B cell (primary cell): ENCODE results near the gene CPSF6. TPM values are rescaled to one million over a fixed set of nuclear protein-coding genes. Genes with fewer than 3 reads are reported as not detected.

Experiments used
- ATAC-seq: fragments of 200-7000 bp; cut with Tn5 transposase; one replicate; pipeline ENCODE4 v1.10.0; 2021; ENCODE audit warnings: low read depth, mild to moderate bottlenecking, moderate number of reproducible peaks, moderate library complexity
- CTCF ChIA-PET: fragments of 350-600 bp; sonication (Branson Sonifier 250); formaldehyde crosslinking; loops from one replicate; lab custom pipeline; 2021; ENCODE audit warnings: antibody characterized with exemption, inconsistent platforms; lab: Charles Lee
- POLR2A ChIA-PET: fragments of 350-600 bp; sonication (Branson Sonifier 250); formaldehyde crosslinking; loops from one replicate; lab custom pipeline; 2021; ENCODE audit warnings: antibody characterized with exemption; lab: Charles Lee
- DNase-seq: peaks from one replicate; pipeline ENCODE4 v3.0.0; 2013
- H2AFZ ChIP-seq: 2 replicates; pipeline ENCODE4 v1.6.1; 2012; ENCODE audit warnings: mild to moderate bottlenecking, low read depth, low read length; ENCODE audit not compliant: insufficient read depth, poor library complexity, severe bottlenecking
- H3K27ac ChIP-seq, 2 donors: 1 replicate in 1 of 2; 2 replicates in 1 of 2; pipeline ENCODE4 v1.5.1; 2012 to 2013; ENCODE audit warnings: low read length in 2 of 2, mild to moderate bottlenecking in 2 of 2, moderate library complexity in 1 of 2
- H3K27me3 ChIP-seq, 4 experiments: fragments of 200-600 bp in 1 of 4; sonication (generic) in 1 of 4; replicated peaks in 1 of 4; 1 replicate in 2 of 4; 2 replicates in 2 of 4; pipeline versions ENCODE4 v1.6.1 to v1.7.0; 2013 to 2016; ENCODE audit warnings: low read length in 3 of 4, mild to moderate bottlenecking in 2 of 4, mixed read lengths in 1 of 4, moderate library complexity in 1 of 4; ENCODE audit not compliant: insufficient read depth in 4 of 4, control insufficient read depth in 3 of 4; ENCODE audit errors: control extremely low read depth in 1 of 4
- H3K36me3 ChIP-seq, 2 experiments: replicated peaks in 1 of 2; 1 replicate in 1 of 2; 2 replicates in 1 of 2; pipeline versions ENCODE4 v1.6.1 to v1.7.1; 2013; ENCODE audit warnings: low read length in 1 of 2; ENCODE audit not compliant: insufficient read depth in 2 of 2, control insufficient read depth in 1 of 2; ENCODE audit errors: control extremely low read depth in 1 of 2, extremely low read depth in 1 of 2
- H3K4me1 ChIP-seq, 2 donors: fragments of 200-600 bp in 1 of 2; sonication (generic) in 1 of 2; 1 replicate in 1 of 2; 2 replicates in 1 of 2; pipeline versions ENCODE4 v1.5.1 to v1.6.1; 2013 to 2017; ENCODE audit warnings: low read length in 2 of 2; ENCODE audit not compliant: control insufficient read depth in 2 of 2, insufficient read depth in 2 of 2
- H3K4me2 ChIP-seq: replicated peaks from 2 replicates; pipeline ENCODE3; 2012; ENCODE audit warnings: mild to moderate bottlenecking, low read depth, low read length; ENCODE audit not compliant: poor library complexity, severe bottlenecking
- H3K4me3 ChIP-seq, 5 experiments: fragments of 200-600 bp in 1 of 5; sonication (generic) in 1 of 5; 1 replicate in 3 of 5; 2 replicates in 2 of 5; pipeline versions ENCODE4 v1.5.1 to v1.7.0; 2011 to 2016; ENCODE audit warnings: low read length in 4 of 5, mild to moderate bottlenecking in 4 of 5, low read depth in 2 of 5, control low read depth in 1 of 5, moderate library complexity in 1 of 5; ENCODE audit not compliant: insufficient read depth in 1 of 5; ENCODE audit errors: control extremely low read depth in 1 of 5, extremely low read depth in 1 of 5
- H3K79me2 ChIP-seq: fragments of 200-600 bp; sonication (generic); one replicate; pipeline ENCODE4 v1.6.0; 2016; ENCODE audit warnings: low read length; ENCODE audit not compliant: control insufficient read depth, insufficient read depth
- H3K9ac ChIP-seq: fragments of 200-600 bp; sonication (generic); 2 replicates; pipeline ENCODE4 v1.6.1; 2017; ENCODE audit warnings: mild to moderate bottlenecking, low read length, moderate library complexity
- H3K9me3 ChIP-seq, 3 donors: one replicate each; pipeline versions ENCODE4 v1.6.1 to v1.7.1; 2013; ENCODE audit warnings: low read length in 2 of 3; ENCODE audit not compliant: control insufficient read depth in 2 of 3, insufficient read depth in 1 of 3; ENCODE audit errors: control extremely low read depth in 1 of 3
- H4K20me1 ChIP-seq: 2 replicates; pipeline ENCODE4 v1.6.0; 2012; ENCODE audit warnings: mild to moderate bottlenecking, low read length; ENCODE audit not compliant: insufficient read depth, control insufficient read depth, poor library complexity, severe bottlenecking
- H3K27ac Mint-ChIP-seq: one replicate; pipeline ENCODE4 v1.8.0; 2021; ENCODE audit warnings: mixed read lengths
- H3K27me3 Mint-ChIP-seq: one replicate; pipeline ENCODE4 v1.8.0; 2021; ENCODE audit warnings: mixed read lengths
- H3K4me1 Mint-ChIP-seq: one replicate; pipeline ENCODE4 v1.8.0; 2021; ENCODE audit warnings: mixed read lengths
- H3K4me3 Mint-ChIP-seq: one replicate; pipeline ENCODE4 v1.8.0; 2021; ENCODE audit warnings: mixed read lengths
- H3K9me3 Mint-ChIP-seq: one replicate; pipeline ENCODE4 v1.8.0; 2022; ENCODE audit warnings: mixed read lengths; ENCODE audit not compliant: insufficient read depth
- EZH2 ChIP-seq: IDR thresholded peaks from 2 replicates; pipeline ENCODE4 v1.6.1; 2012; ENCODE audit warnings: borderline replicate concordance, low read depth, mild to moderate bottlenecking, moderate library complexity, low read length; ENCODE audit not compliant: insufficient read depth, poor library complexity, severe bottlenecking
- WGBS: methylation state at CpG from one replicate; pipeline ENCODE4 v1.1.5; 2013; ENCODE audit warnings: missing lambda C conversion rate; ENCODE audit not compliant: insufficient coverage; 5-methylcytosine and 5-hydroxymethylcytosine counted together
- intact Hi-C: fragments of 100-400 bp; cut with micrococcal nuclease; formaldehyde crosslinking; loops from one replicate; pipeline ENCODE4 v1.10.0; 2022
- polyA plus RNA-seq: library from polyadenylated mRNA; depleted of rRNA; stranded (reverse); fragments of >200 nt; gene quantifications from 2 replicates; pipeline ENCODE4 v1.2.3, GENCODE V29; 2012
- total RNA-seq, 2 donors: library from RNA; stranded (reverse); fragments of 120-200 nt in 1 of 2; gene quantifications; 1 replicate in 1 of 2; 2 replicates in 1 of 2; pipeline versions ENCODE4 v1.2.3 to v1.2.4, GENCODE V29; 2013 to 2022
- TF ChIP-seq, protein P1 (sequence below): fragments of 200-600 bp; IDR thresholded peaks from one replicate; pipeline ENCODE4 v1.8.0; 2022; ENCODE audit warnings: antibody characterized with exemption, mild to moderate bottlenecking

The CPSF6 gene
- total and polyA plus RNA-seq, 2 donors (not counting 1 experiment from before 2014, with no cell fraction given), result 22.3 to 108 TPM

DNA sequence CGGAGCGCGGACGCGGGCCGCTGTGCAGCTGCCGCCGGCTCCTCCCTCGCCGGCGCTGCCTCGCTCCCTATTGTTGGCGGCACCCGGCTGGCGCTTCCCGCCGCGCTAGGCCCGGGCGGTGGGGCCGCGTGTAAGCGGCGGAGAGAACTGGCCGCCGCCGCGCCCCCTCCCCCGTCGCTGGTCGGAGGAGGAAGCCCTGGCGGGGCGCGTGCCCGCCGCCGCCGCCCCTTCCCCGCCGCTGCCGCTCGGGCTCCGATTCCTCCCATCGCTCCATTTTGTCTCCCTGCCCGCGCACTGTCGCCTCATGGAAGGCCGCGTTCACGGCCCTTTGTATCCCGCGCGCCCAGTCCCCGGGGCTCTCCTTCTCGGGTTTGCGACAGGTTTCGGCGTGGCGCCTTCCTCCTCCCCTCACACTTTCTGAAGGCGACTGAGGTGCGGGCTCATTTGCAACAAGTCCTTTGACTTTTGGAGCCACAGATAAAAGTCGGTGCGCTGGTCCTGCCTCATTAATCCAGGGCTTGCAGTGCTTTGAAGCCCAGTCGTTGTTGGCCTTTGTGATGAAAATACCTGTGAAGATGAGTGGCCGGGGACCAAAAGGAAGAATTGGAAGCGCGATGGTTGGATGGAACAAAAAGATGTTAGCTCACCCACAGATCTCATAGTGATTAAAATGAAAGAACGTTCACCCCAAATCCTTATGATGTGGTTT lies 707 bp downstream of the CPSF6 start:
- CTCF ChIA-PET, result interaction anchor here (1.5 to 3.7 kb wide), 2 partner anchors 12 to 331 kb away, joined by 3 to 18 read pairs; no protein-coding TSS in a partner anchor
- peaks cover 51% of the 10 kb centered on the region for H3K4me1 Mint-ChIP-seq

More for the DNA sequence above, 707 bp downstream of the CPSF6 start:
- peak overlapping the region; percentile 97 for H2AFZ ChIP-seq
- WGBS, result under 1% methylated on average over 62 of the region's 68 CpGs
- Mint-ChIP-seq H3K9me3 (no peaks in the 10 kb centered on the region), H3K4me3 (peak overlapping the region; percentile 93), H3K27ac (peak overlapping the region; percentile 98), H3K27me3 (no peaks in the 10 kb centered on the region)
- no peak for TF ChIP-seq EZH2
- TF ChIP-seq, protein P1, sequence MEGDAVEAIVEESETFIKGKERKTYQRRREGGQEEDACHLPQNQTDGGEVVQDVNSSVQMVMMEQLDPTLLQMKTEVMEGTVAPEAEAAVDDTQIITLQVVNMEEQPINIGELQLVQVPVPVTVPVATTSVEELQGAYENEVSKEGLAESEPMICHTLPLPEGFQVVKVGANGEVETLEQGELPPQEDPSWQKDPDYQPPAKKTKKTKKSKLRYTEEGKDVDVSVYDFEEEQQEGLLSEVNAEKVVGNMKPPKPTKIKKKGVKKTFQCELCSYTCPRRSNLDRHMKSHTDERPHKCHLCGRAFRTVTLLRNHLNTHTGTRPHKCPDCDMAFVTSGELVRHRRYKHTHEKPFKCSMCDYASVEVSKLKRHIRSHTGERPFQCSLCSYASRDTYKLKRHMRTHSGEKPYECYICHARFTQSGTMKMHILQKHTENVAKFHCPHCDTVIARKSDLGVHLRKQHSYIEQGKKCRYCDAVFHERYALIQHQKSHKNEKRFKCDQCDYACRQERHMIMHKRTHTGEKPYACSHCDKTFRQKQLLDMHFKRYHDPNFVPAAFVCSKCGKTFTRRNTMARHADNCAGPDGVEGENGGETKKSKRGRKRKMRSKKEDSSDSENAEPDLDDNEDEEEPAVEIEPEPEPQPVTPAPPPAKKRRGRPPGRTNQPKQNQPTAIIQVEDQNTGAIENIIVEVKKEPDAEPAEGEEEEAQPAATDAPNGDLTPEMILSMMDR, result no peak
- H4K20me1 ChIP-seq, result peaks cover 26% of the 10 kb centered on the region
- peak overlapping the region; percentile 97 for H3K9ac ChIP-seq
- ATAC-seq (peak; percentile 16), DNase-seq (no peak)
- no peaks in the 10 kb centered on the region for H3K36me3 ChIP-seq
- peak overlapping the region; percentile 94 for H3K4me2 ChIP-seq
- H3K4me1 ChIP-seq, result peaks cover 33 to 39% of the 10 kb centered on the region in 2 donors
- no peaks in the 10 kb centered on the region for H3K9me3 ChIP-seq
- POLR2A ChIA-PET, result interaction anchor here (1.6 kb wide), 1 partner anchor 91 kb away, joined by 4 read pairs; no protein-coding TSS in a partner anchor
- peak overlapping the region; percentile 79 to 88 for H3K27ac ChIP-seq
- no peaks in the 10 kb centered on the region for H3K27me3 ChIP-seq
- intact Hi-C loops, result loop anchor here (1.0 to 10.0 kb wide), 14 partner anchors 12 to 1971 kb away; partner anchors contain the start of genes CAND1, CCT2, FRS2 and MDM1
- H3K4me3 ChIP-seq, result peak overlapping the region; percentile 63 to 91 (median 88)
- H3K79me2 ChIP-seq, result peaks cover 53% of the 10 kb centered on the region
